GM23338 (cell line): ENCODE data around the gene RXRG. TPM values are rescaled to one million over a fixed set of nuclear protein-coding genes. Genes with fewer than 3 reads are reported as not detected.
A peak's percentile ranks its signal among the peaks of the same experiment; 100 is the strongest.

Experiments
- ATAC-seq: fragments of 200-7000 bp; cut with Tn5 transposase; 3 replicates; pipeline ENCODE4 v1.9.1; 2020
- DNase-seq: peaks from one replicate; pipeline ENCODE4 v3.0.0-alpha.2; 2015; ENCODE audit warnings: low spot score
- H2AFZ ChIP-seq: fragments of 200-600 bp; sonication (generic); 2 replicates; pipeline ENCODE4 v1.8.0; 2016; ENCODE audit warnings: antibody characterized with exemption, mild to moderate bottlenecking, moderate library complexity
- H3F3A ChIP-seq: fragments of 200-600 bp; sonication (generic); replicated peaks from 2 replicates; pipeline ENCODE4 v1.8.0; 2017; ENCODE audit warnings: antibody characterized with exemption, mixed run types, low read depth
- H3K27ac ChIP-seq: fragments of 200-600 bp; sonication (generic); 2 replicates; pipeline ENCODE4 v1.6.1; 2016; ENCODE audit warnings: low read depth
- H3K27me3 ChIP-seq: fragments of 200-600 bp; sonication (generic); 2 replicates; pipeline ENCODE4 v1.8.0; 2016; ENCODE audit warnings: mild to moderate bottlenecking, mixed run types, moderate library complexity; ENCODE audit not compliant: insufficient read depth
- H3K36me3 ChIP-seq: fragments of 200-600 bp; sonication (generic); 2 replicates; pipeline ENCODE4 v1.8.0; 2016; ENCODE audit warnings: mild to moderate bottlenecking; ENCODE audit not compliant: insufficient read depth
- H3K4me1 ChIP-seq: fragments of 200-600 bp; sonication (generic); 2 replicates; pipeline ENCODE4 v1.8.0; 2016; ENCODE audit warnings: mild to moderate bottlenecking, moderate library complexity; ENCODE audit not compliant: insufficient read depth
- H3K4me2 ChIP-seq: fragments of 200-600 bp; sonication (generic); 2 replicates; pipeline ENCODE4 v1.7.1; 2017; ENCODE audit warnings: mixed run types
- H3K4me3 ChIP-seq: fragments of 200-600 bp; sonication (generic); 2 replicates; pipeline ENCODE4 v1.6.1; 2016; ENCODE audit warnings: mixed run types
- H3K79me2 ChIP-seq: fragments of 200-600 bp; sonication (generic); replicated peaks from 2 replicates; pipeline ENCODE4 v1.8.0; 2017; ENCODE audit warnings: mild to moderate bottlenecking; ENCODE audit not compliant: insufficient read depth
- H3K9me2 ChIP-seq: fragments of 200-600 bp; sonication (generic); 2 replicates; pipeline ENCODE4 v1.8.0; 2017; ENCODE audit not compliant: insufficient read depth
- H4K20me1 ChIP-seq: fragments of 200-600 bp; sonication (generic); replicated peaks from 2 replicates; pipeline ENCODE4 v1.8.0; 2017; ENCODE audit warnings: mild to moderate bottlenecking; ENCODE audit not compliant: insufficient read depth
- H3K27ac Mint-ChIP-seq: 2 replicates; pipeline ENCODE4 v1.8.0; 2020; ENCODE audit warnings: inconsistent platforms, mild to moderate bottlenecking, moderate library complexity, mixed read lengths
- H3K27me3 Mint-ChIP-seq: 3 replicates; pipeline ENCODE4 v1.8.0; 2022; ENCODE audit warnings: low read depth, mild to moderate bottlenecking, moderate library complexity, mixed read lengths, inconsistent platforms; ENCODE audit not compliant: insufficient read depth, poor library complexity
- H3K36me3 Mint-ChIP-seq: 3 replicates; pipeline ENCODE4 v1.8.0; 2021; ENCODE audit warnings: low read depth, mild to moderate bottlenecking, inconsistent platforms, moderate library complexity, mixed read lengths
- H3K4me1 Mint-ChIP-seq: 3 replicates; pipeline ENCODE4 v1.8.0; 2020; ENCODE audit warnings: mild to moderate bottlenecking, inconsistent platforms, mixed read lengths
- H3K4me3 Mint-ChIP-seq: 3 replicates; pipeline ENCODE4 v1.8.0; 2021; ENCODE audit warnings: moderate library complexity, mild to moderate bottlenecking, inconsistent platforms, mixed read lengths
- H3K9me3 Mint-ChIP-seq: 3 replicates; pipeline ENCODE4 v1.8.0; 2020; ENCODE audit warnings: moderate library complexity, mild to moderate bottlenecking, inconsistent platforms, mixed read lengths
- CTCF ChIP-seq, 2 experiments: fragments of 200-600 bp in 1 of 2; sonication (generic) in 1 of 2; conservative IDR thresholded peaks; 2 replicates each; pipeline versions ENCODE4 v1.5.1 to v1.6.1; 2016 to 2017; ENCODE audit warnings: antibody characterized with exemption in 2 of 2, low read depth in 2 of 2, mild to moderate bottlenecking in 2 of 2, moderate library complexity in 1 of 2
- ETS1 ChIP-seq: IDR thresholded peaks from 2 replicates; pipeline ENCODE4 v1.6.1; 2016; ENCODE audit warnings: antibody characterized with exemption
- EZH2phosphoT487 ChIP-seq: fragments of 200-600 bp; sonication (generic); IDR thresholded peaks from one replicate; pipeline ENCODE4 v1.8.1; 2018; ENCODE audit warnings: antibody characterized with exemption; ENCODE audit not compliant: unreplicated experiment
- JUNB ChIP-seq: IDR thresholded peaks from one replicate; pipeline ENCODE4 v1.6.1; 2016; ENCODE audit warnings: antibody characterized with exemption; ENCODE audit not compliant: unreplicated experiment
- NANOG ChIP-seq: IDR thresholded peaks from 2 replicates; pipeline ENCODE4 v1.6.1; 2016; ENCODE audit warnings: antibody characterized with exemption, borderline replicate concordance
- POLR2AphosphoS5 ChIP-seq: IDR thresholded peaks from 2 replicates; pipeline ENCODE4 v1.6.1; 2016; ENCODE audit warnings: antibody characterized with exemption, low read depth
- STAT1 ChIP-seq: IDR thresholded peaks from one replicate; pipeline ENCODE4 v1.6.1; 2016; ENCODE audit warnings: antibody characterized with exemption; ENCODE audit not compliant: unreplicated experiment
- ZNF331 ChIP-seq: fragments of 250-450 bp; sonication (Bioruptor Pico); IDR thresholded peaks from 2 replicates; pipeline ENCODE4 v1.5.0; 2020; ENCODE audit warnings: low read depth, mild to moderate bottlenecking, moderate library complexity
- ZNF462 ChIP-seq: fragments of 250-450 bp; sonication (Bioruptor Pico); IDR thresholded peaks from 2 replicates; pipeline ENCODE4 v1.5.0; 2020; ENCODE audit warnings: mild to moderate bottlenecking, moderate library complexity
- polyA plus RNA-seq: library from polyadenylated mRNA; unstranded; fragments of >200 nt; fragmentation: Nextera tagmentation; extraction: Ambion mirVana; gene quantifications from 2 replicates; pipeline ENCODE4 v1.2.1, GENCODE V29; 2016
- total RNA-seq: library from RNA; depleted of rRNA; stranded (reverse); fragments of >200 nt; shearing (Covaris generic); gene quantifications from 2 replicates; pipeline ENCODE4 v1.2.3, GENCODE V29; 2014

RXRG gene
- total and polyA plus RNA-seq, 2 experiments from 2014 or later = not detected

- H3K36me3 ChIP-seq = no peaks in the 10 kb centered on the region
- Mint-ChIP-seq H3K9me3 (no peaks in the 10 kb centered on the region), H3K36me3 (no peaks in the 10 kb centered on the region)
Measured at GRCh38 chr1:165483412-165483811, 38.5 kb upstream of the RXRG start.

GRCh38 chr1:165481820-165482532 is 37.0 kb upstream of the RXRG start:
- no peak overlapping the region; the same call in 1 of the 2 replicates for H3K27ac Mint-ChIP-seq
- no peak overlapping the region for H3K4me3 Mint-ChIP-seq

More at GRCh38 chr1:165483412-165483811, 38.5 kb upstream of the RXRG start:
- Histone ChIP-seq H3K4me2 (no peak overlapping the region), H3K27ac (no peak overlapping the region), H3K9me2 (no peaks in the 10 kb centered on the region), H3K4me1 (no peaks in the 10 kb centered on the region), H3K4me3 (no peak overlapping the region), H3K27me3 (no peaks in the 10 kb centered on the region), H4K20me1 (no peaks in the 10 kb centered on the region), H2AFZ (no peak overlapping the region), H3K79me2 (no peaks in the 10 kb centered on the region), H3F3A (no peaks in the 10 kb centered on the region)
- Mint-ChIP-seq H3K4me3 (no peak overlapping the region), H3K4me1 (peaks cover 6% of the 10 kb centered on the region; the same call in 1 of the 3 replicates), H3K27me3 (no peaks in the 10 kb centered on the region), H3K27ac (no peak overlapping the region)
- no peak for TF ChIP-seq POLR2AphosphoS5
- no peak for TF ChIP-seq NANOG
- TF ChIP-seq STAT1 = no peak
- DNase-seq (no peak), ATAC-seq (no peak)

More at GRCh38 chr1:165481820-165482532, 37.0 kb upstream of the RXRG start:
- no peaks in the 10 kb centered on the region for H3K79me2 ChIP-seq
- H3K27me3 ChIP-seq = no peaks in the 10 kb centered on the region
- H4K20me1 ChIP-seq = no peaks in the 10 kb centered on the region
- ATAC-seq = peak; percentile 68
- H3K4me1 Mint-ChIP-seq = peaks cover 6% of the 10 kb centered on the region; the same call in 1 of the 3 replicates
- no peaks in the 10 kb centered on the region for H3K27me3 Mint-ChIP-seq
- H3K27ac ChIP-seq = no peak overlapping the region
- H3K4me2 ChIP-seq = no peak overlapping the region
- no peaks in the 10 kb centered on the region for H3K36me3 Mint-ChIP-seq
- peak; percentile 17 for DNase-seq
- TF ChIP-seq STAT1 (no peak), CTCF (conservative IDR thresholded peaks at IDR 0.05; ENCODE audit: low read depth in 2 of 2) (no peak), ZNF331 (CRISPR knock-in tag) (no peak), JUNB (no peak), ZNF462 (CRISPR knock-in tag) (no peak), NANOG (no peak), EZH2phosphoT487 (no peak), ETS1 (no peak)
- 0 out of 2 replicates have a peak overlapping the region, but pooled peaks have one; percentile 43 for H2AFZ ChIP-seq
- H3K9me2 ChIP-seq = no peaks in the 10 kb centered on the region
- H3F3A ChIP-seq = no peaks in the 10 kb centered on the region
- H3K9me3 Mint-ChIP-seq = no peaks in the 10 kb centered on the region
- no peaks in the 10 kb centered on the region for H3K36me3 ChIP-seq
- H3K4me3 ChIP-seq = no peak overlapping the region
- no peaks in the 10 kb centered on the region for H3K4me1 ChIP-seq
